CD4-positive, alpha-beta T cell treated with Interleukin-6 at 100 ng/mL for 8 hours (primary cell): ENCODE measurements around the gene LRRC53.

ENCODE experiments used
- DNase-seq: peaks from one replicate; pipeline ENCODE4 v3.0.0-alpha.2; 2020; ENCODE audit warnings: mixed read lengths, low spot score

The LRRC53 gene

GRCh38 chr1:74434321-74434720 lies 78.1 kb downstream of the LRRC53 start:
- no peak for DNase-seq

- DNase-seq = no peak
These were observed 80.1 kb downstream of the LRRC53 start for GRCh38 chr1:74432325-74432724.

- DNase-seq = no peak
These were observed 80.9 kb downstream of the LRRC53 start for GRCh38 chr1:74431531-74431930.

GRCh38 chr1:74430342-74430934 lies 82.0 kb downstream of the LRRC53 start:
- no peak for DNase-seq

- no peak for DNase-seq
These were observed 82.8 kb downstream of the LRRC53 start for GRCh38 chr1:74429580-74429979.

GRCh38 chr1:74427681-74428080 lies 84.7 kb downstream of the LRRC53 start:
- no peak for DNase-seq

- no peak for DNase-seq
These were observed 86.0 kb downstream of the LRRC53 start for GRCh38 chr1:74426208-74426937.

- no peak for DNase-seq
These were observed 86.7 kb downstream of the LRRC53 start for GRCh38 chr1:74425676-74426075.

GRCh38 chr1:74423471-74423870 lies 88.9 kb downstream of the LRRC53 start:
- DNase-seq = no peak

GRCh38 chr1:74422421-74423292 lies 89.8 kb downstream of the LRRC53 start:
- no peak for DNase-seq

GRCh38 chr1:74420467-74420866 lies 91.9 kb downstream of the LRRC53 start:
- DNase-seq = no peak
